ENCODE results near the gene CDC42BPA. TPM values are rescaled to one million over a fixed set of nuclear protein-coding genes. Genes with fewer than 3 reads are reported as not detected.

CDC42BPA gene
- total RNA-seq, 1 experiment from 2014 or later = 77.7 TPM

GRCh38 chr1:227335242-227336020 is 17.1 kb upstream of the CDC42BPA start:
- no peak for DNase-seq (ENCODE audit: extremely low read depth, low read depth)

GRCh38 chr1:227333423-227333822 is 15.1 kb upstream of the CDC42BPA start:
- DNase-seq (ENCODE audit: extremely low read depth, low read depth) = no peak

GRCh38 chr1:227330279-227331076 is 12.2 kb upstream of the CDC42BPA start:
- no peak for DNase-seq (ENCODE audit: extremely low read depth, low read depth)

- no peak for DNase-seq (ENCODE audit: extremely low read depth, low read depth)
Observed at GRCh38 chr1:227328405-227329019, 10.2 kb upstream of the CDC42BPA start.

GRCh38 chr1:227325156-227325555 is 6.9 kb upstream of the CDC42BPA start:
- no peak for DNase-seq (ENCODE audit: extremely low read depth, low read depth)

GRCh38 chr1:227323967-227324268 is 5.6 kb upstream of the CDC42BPA start:
- DNase-seq (ENCODE audit: extremely low read depth, low read depth) = no peak

GRCh38 chr1:227323171-227323966 is 5.1 kb upstream of the CDC42BPA start:
- DNase-seq (ENCODE audit: extremely low read depth, low read depth) = no peak

GRCh38 chr1:227322376-227322775 is 4.1 kb upstream of the CDC42BPA start:
- no peak for DNase-seq (ENCODE audit: extremely low read depth, low read depth)

- DNase-seq (ENCODE audit: extremely low read depth, low read depth) = no peak
Observed at GRCh38 chr1:227321035-227321434, 2.7 kb upstream of the CDC42BPA start.

GRCh38 chr1:227320476-227320875 is 2.2 kb upstream of the CDC42BPA start:
- DNase-seq (ENCODE audit: extremely low read depth, low read depth) = no peak

GRCh38 chr1:227318853-227319607 is 738 bp upstream of the CDC42BPA start:
- no peak for DNase-seq (ENCODE audit: extremely low read depth, low read depth)

- DNase-seq (ENCODE audit: extremely low read depth, low read depth) = peak; percentile 65
Observed at GRCh38 chr1:227317523-227318015, 723 bp downstream of the CDC42BPA start.

GRCh38 chr1:227317011-227317451 is 1.3 kb downstream of the CDC42BPA start:
- DNase-seq (ENCODE audit: extremely low read depth, low read depth) = no peak

- no peak for DNase-seq (ENCODE audit: extremely low read depth, low read depth)
Observed at GRCh38 chr1:227316456-227316855, 1.8 kb downstream of the CDC42BPA start.

GRCh38 chr1:227315629-227316346 is 2.5 kb downstream of the CDC42BPA start:
- DNase-seq (ENCODE audit: extremely low read depth, low read depth) = peak; percentile 70

GRCh38 chr1:227314014-227314848 is 4.1 kb downstream of the CDC42BPA start:
- DNase-seq (ENCODE audit: extremely low read depth, low read depth) = no peak

GRCh38 chr1:227312361-227313025 is 5.8 kb downstream of the CDC42BPA start:
- DNase-seq (ENCODE audit: extremely low read depth, low read depth) = no peak

Measured in NCI-H460 (cell line).